HG03575 (cell line): ENCODE results near the gene CTTNBP2NL.
"Not testable (repeated sequence)": the region's sequence is repeated elsewhere in the genome, so short reads cannot be mapped to it uniquely, and the experiment has no call there.

Experiments
- ATAC-seq: cut with Tn5 transposase; IDR thresholded peaks from one replicate; pipeline ENCODE4 v1.9.1; 2021; ENCODE audit not compliant: unreplicated experiment, insufficient number of reproducible peaks, low FRiP score; ENCODE audit errors: extremely low read depth

Gene CTTNBP2NL

GRCh38 chr1:112453876-112454275, 57.9 kb downstream of the CTTNBP2NL start:
- no peak for ATAC-seq

GRCh38 chr1:112454316-112454715, 58.3 kb downstream of the CTTNBP2NL start:
- ATAC-seq, result no peak

GRCh38 chr1:112457241-112457640, 61.2 kb downstream of the CTTNBP2NL start:
- no peak for ATAC-seq

- no peak for ATAC-seq
These were observed 61.9 kb downstream of the CTTNBP2NL start for GRCh38 chr1:112457955-112458354.

- no peak for ATAC-seq
These were observed 62.7 kb downstream of the CTTNBP2NL start for GRCh38 chr1:112458756-112459155.

GRCh38 chr1:112460615-112461014, 64.6 kb downstream of the CTTNBP2NL start:
- no peak for ATAC-seq

GRCh38 chr1:112461200-112461871, 65.3 kb downstream of the CTTNBP2NL start:
- ATAC-seq, result no peak

- ATAC-seq, result no peak
These were observed 66.9 kb downstream of the CTTNBP2NL start for GRCh38 chr1:112462953-112463279.

- ATAC-seq, result no peak
These were observed 68.5 kb downstream of the CTTNBP2NL start for GRCh38 chr1:112464501-112464900.

GRCh38 chr1:112465122-112465521, 69.1 kb downstream of the CTTNBP2NL start:
- ATAC-seq, result no peak

GRCh38 chr1:112466078-112466660, 70.2 kb downstream of the CTTNBP2NL start:
- no peak for ATAC-seq

- ATAC-seq, result not testable (repeated sequence)
These were observed 74.3 kb downstream of the CTTNBP2NL start for GRCh38 chr1:112470324-112470723.

- no peak for ATAC-seq
These were observed 75.0 kb downstream of the CTTNBP2NL start for GRCh38 chr1:112470966-112471365.

GRCh38 chr1:112472142-112472541, 76.1 kb downstream of the CTTNBP2NL start:
- ATAC-seq, result no peak

- no peak for ATAC-seq
These were observed 81.5 kb downstream of the CTTNBP2NL start for GRCh38 chr1:112477550-112477949.

- ATAC-seq, result no peak
These were observed 82.3 kb downstream of the CTTNBP2NL start for GRCh38 chr1:112478314-112478713.

- ATAC-seq, result not testable (repeated sequence)
These were observed 90.0 kb downstream of the CTTNBP2NL start for GRCh38 chr1:112486063-112486462.

- not testable (repeated sequence) for ATAC-seq
These were observed 91.7 kb downstream of the CTTNBP2NL start for GRCh38 chr1:112487686-112488085.

- ATAC-seq, result no peak
These were observed 92.1 kb downstream of the CTTNBP2NL start for GRCh38 chr1:112488141-112488540.

GRCh38 chr1:112492076-112492475, 96.1 kb downstream of the CTTNBP2NL start:
- no peak for ATAC-seq

GRCh38 chr1:112493351-112493750, 97.3 kb downstream of the CTTNBP2NL start:
- no peak for ATAC-seq
